SK-N-MC (cell line): ENCODE measurements around the gene CREM.
"Not testable (repeated sequence)": the region's sequence is repeated elsewhere in the genome, so short reads cannot be mapped to it uniquely, and the experiment has no call there.

Experiments
- DNase-seq: peaks from one replicate; pipeline ENCODE4 v3.0.0-alpha.2; 2011; ENCODE audit warnings: low read depth, low spot score
- H3K27ac ChIP-seq: fragments of 200-600 bp; sonication (generic); 2 replicates; pipeline ENCODE4 v1.5.1; 2016; ENCODE audit warnings: mixed run types
- H3K36me3 ChIP-seq: fragments of 200-600 bp; sonication (generic); 2 replicates; pipeline ENCODE4 v1.6.1; 2017; ENCODE audit warnings: antibody characterized with exemption, low read length, mixed read lengths; ENCODE audit not compliant: insufficient read depth
- H3K4me3 ChIP-seq: fragments of 200-600 bp; sonication (generic); 2 replicates; pipeline ENCODE4 v1.5.1; 2016
- H3K9ac ChIP-seq: fragments of 200-600 bp; sonication (generic); 2 replicates; pipeline ENCODE4 v1.8.0; 2017; ENCODE audit warnings: mixed run types, mixed read lengths; ENCODE audit not compliant: insufficient read length
- H3K9me3 ChIP-seq: fragments of 200-600 bp; sonication (generic); 2 replicates; pipeline ENCODE4 v1.6.1; 2017; ENCODE audit warnings: low read depth, mild to moderate bottlenecking, antibody characterized with exemption, low read length, moderate library complexity, mixed read lengths
- EZH2 ChIP-seq: fragments of 200-600 bp; sonication (generic); IDR thresholded peaks from one replicate; pipeline ENCODE4 v1.6.1; 2017; ENCODE audit warnings: antibody characterized with exemption
- FOXP2 ChIP-seq: optimal IDR thresholded peaks from 2 replicates; pipeline ENCODE3; 2011; ENCODE audit warnings: mild to moderate bottlenecking, moderate library complexity; ENCODE audit not compliant: insufficient read depth; ENCODE audit errors: extremely low read length, control extremely low read depth
- POLR2AphosphoS5 ChIP-seq: IDR thresholded peaks from 2 replicates; pipeline ENCODE4 v1.6.1; 2012; ENCODE audit warnings: mild to moderate bottlenecking, low read depth, low read length, borderline replicate concordance

The CREM gene

GRCh38 chr10:35208949-35209613, 82.4 kb downstream of the CREM start:
- no peak overlapping the region for H3K27ac ChIP-seq
- no peak for DNase-seq
- TF ChIP-seq EZH2: no peak
- H3K4me3 ChIP-seq: no peak overlapping the region
- H3K9ac ChIP-seq: no peak overlapping the region
- no peaks in the 10 kb centered on the region for H3K9me3 ChIP-seq
- H3K36me3 ChIP-seq: no peaks in the 10 kb centered on the region

GRCh38 chr10:35210961-35211360, 84.3 kb downstream of the CREM start:
- no peak overlapping the region for H3K27ac ChIP-seq
- H3K9me3 ChIP-seq: no peaks in the 10 kb centered on the region
- DNase-seq: no peak
- H3K9ac ChIP-seq: no peak overlapping the region
- H3K36me3 ChIP-seq: no peaks in the 10 kb centered on the region
- TF ChIP-seq FOXP2 (no peak), POLR2AphosphoS5 (no peak), EZH2 (no peak)
- H3K4me3 ChIP-seq: no peak overlapping the region

GRCh38 chr10:35211390-35211789, 84.7 kb downstream of the CREM start:
- no peak for DNase-seq
- H3K4me3 ChIP-seq: no peak overlapping the region
- no peak overlapping the region for H3K9ac ChIP-seq
- H3K36me3 ChIP-seq: no peaks in the 10 kb centered on the region
- no peaks in the 10 kb centered on the region for H3K9me3 ChIP-seq
- TF ChIP-seq EZH2: no peak
- TF ChIP-seq POLR2AphosphoS5: no peak
- TF ChIP-seq FOXP2: no peak
- H3K27ac ChIP-seq: no peak overlapping the region

- TF ChIP-seq POLR2AphosphoS5: no peak
- no peak for TF ChIP-seq EZH2
- TF ChIP-seq FOXP2: no peak
- H3K36me3 ChIP-seq: no peaks in the 10 kb centered on the region
- no peak overlapping the region for H3K4me3 ChIP-seq
- H3K27ac ChIP-seq: no peak overlapping the region
- H3K9ac ChIP-seq: no peak overlapping the region
- DNase-seq: no peak
- H3K9me3 ChIP-seq: no peaks in the 10 kb centered on the region
Measured at GRCh38 chr10:35212856-35213255, 86.2 kb downstream of the CREM start.

- Histone ChIP-seq H3K36me3 (no peaks in the 10 kb centered on the region), H3K9ac (no peak overlapping the region), H3K4me3 (no peak overlapping the region), H3K9me3 (no peaks in the 10 kb centered on the region), H3K27ac (no peak overlapping the region)
- no peak for DNase-seq
- TF ChIP-seq POLR2AphosphoS5: no peak
- no peak for TF ChIP-seq FOXP2
- no peak for TF ChIP-seq EZH2
Measured at GRCh38 chr10:35213699-35214098, 87.1 kb downstream of the CREM start.

GRCh38 chr10:35214607-35215020, 88.0 kb downstream of the CREM start:
- no peak for DNase-seq
- TF ChIP-seq POLR2AphosphoS5: no peak
- no peak for TF ChIP-seq FOXP2
- no peaks in the 10 kb centered on the region for H3K36me3 ChIP-seq
- H3K9me3 ChIP-seq: no peaks in the 10 kb centered on the region
- H3K27ac ChIP-seq: no peak overlapping the region
- no peak overlapping the region for H3K4me3 ChIP-seq
- H3K9ac ChIP-seq: no peak overlapping the region

GRCh38 chr10:35215107-35215506, 88.5 kb downstream of the CREM start:
- no peak overlapping the region for H3K4me3 ChIP-seq
- no peak for TF ChIP-seq EZH2
- TF ChIP-seq FOXP2: no peak
- TF ChIP-seq POLR2AphosphoS5: no peak
- H3K9me3 ChIP-seq: no peaks in the 10 kb centered on the region
- no peak for DNase-seq
- H3K36me3 ChIP-seq: no peaks in the 10 kb centered on the region
- no peak overlapping the region for H3K9ac ChIP-seq
- H3K27ac ChIP-seq: no peak overlapping the region

- Histone ChIP-seq H3K9me3 (no peaks in the 10 kb centered on the region), H3K4me3 (no peak overlapping the region), H3K9ac (no peak overlapping the region), H3K36me3 (no peaks in the 10 kb centered on the region), H3K27ac (no peak overlapping the region)
- DNase-seq: no peak
- TF ChIP-seq EZH2: no peak
- no peak for TF ChIP-seq FOXP2
- TF ChIP-seq POLR2AphosphoS5: no peak
Measured at GRCh38 chr10:35216303-35216905, 89.8 kb downstream of the CREM start.

- not testable (repeated sequence) for H3K4me3 ChIP-seq, H3K9ac ChIP-seq, DNase-seq, H3K9me3 ChIP-seq, H3K27ac ChIP-seq, H3K36me3 ChIP-seq
Measured at GRCh38 chr10:35216956-35217355, 90.3 kb downstream of the CREM start.
